Stimulated activated CD4-positive, alpha-beta T cell treated with anti-CD3 and anti-CD28 coated beads, Interleukin-12 subunit alpha, Interleukin-12 subunit beta, amount 100 ng/mL, for 48 hours (primary cell): ENCODE measurements around the gene SPDYE17.
"Not testable (repeated sequence)": the region's sequence is repeated elsewhere in the genome, so short reads cannot be mapped to it uniquely, and the experiment has no call there.

Experiments
- DNase-seq, 3 donors: peaks; one replicate each; pipeline ENCODE4 v3.0.0-alpha.2; 2020; ENCODE audit warnings: low read depth in 2 of 3, low spot score in 1 of 3

SPDYE17 gene

DNA sequence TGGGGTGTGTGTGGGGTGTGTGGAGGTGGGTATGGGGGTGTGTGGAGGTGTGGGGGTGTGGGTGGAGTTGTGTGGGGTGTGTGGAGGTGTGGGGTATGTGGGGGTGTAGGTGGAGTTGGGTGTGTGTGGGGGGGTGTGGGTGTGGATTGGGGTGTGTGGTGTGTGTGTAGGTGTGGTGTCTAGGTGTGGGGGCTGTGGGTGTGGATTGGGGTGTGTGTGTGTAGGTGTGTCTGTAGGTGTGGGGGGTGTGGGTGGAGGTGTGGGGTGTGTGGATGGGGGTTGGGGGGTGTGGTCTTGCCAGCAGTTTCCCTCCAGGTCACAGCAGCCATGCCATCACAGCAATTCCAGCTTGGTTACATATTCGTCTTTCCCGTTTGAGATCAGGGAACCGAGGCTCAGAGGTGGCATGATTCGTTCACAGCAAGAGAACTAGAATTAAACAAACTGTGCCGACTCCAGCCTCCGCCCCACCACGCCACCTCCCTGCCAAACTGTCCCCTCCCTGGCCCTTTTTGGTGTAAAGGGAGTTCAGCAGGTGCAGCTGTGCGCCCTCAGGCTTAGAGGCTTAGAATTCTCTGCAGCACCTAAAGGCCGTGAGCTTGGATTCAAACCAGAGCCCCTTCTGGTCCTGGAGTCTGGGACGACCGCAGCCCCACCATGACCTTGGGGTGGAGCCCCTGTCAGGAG lies 33.3 kb downstream of the SPDYE17 start:
- DNase-seq: not testable (repeated sequence)

DNA sequence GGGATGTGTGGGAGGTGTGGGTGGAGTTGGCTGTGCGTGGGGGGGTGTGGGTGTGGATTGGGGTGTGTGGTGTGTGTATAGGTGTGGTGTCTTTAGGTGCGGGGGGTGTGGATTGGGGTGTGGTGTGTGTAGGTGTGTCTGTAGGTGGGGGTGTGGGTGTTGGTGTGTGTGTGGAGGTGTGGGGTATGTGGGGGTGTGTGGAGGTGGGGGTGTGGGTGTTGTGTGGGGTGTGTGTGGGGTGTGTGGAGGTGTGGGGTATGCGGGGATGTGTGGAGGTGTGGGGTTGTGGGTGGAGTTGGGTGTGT lies 33.9 kb downstream of the SPDYE17 start:
- no peak for DNase-seq

DNA sequence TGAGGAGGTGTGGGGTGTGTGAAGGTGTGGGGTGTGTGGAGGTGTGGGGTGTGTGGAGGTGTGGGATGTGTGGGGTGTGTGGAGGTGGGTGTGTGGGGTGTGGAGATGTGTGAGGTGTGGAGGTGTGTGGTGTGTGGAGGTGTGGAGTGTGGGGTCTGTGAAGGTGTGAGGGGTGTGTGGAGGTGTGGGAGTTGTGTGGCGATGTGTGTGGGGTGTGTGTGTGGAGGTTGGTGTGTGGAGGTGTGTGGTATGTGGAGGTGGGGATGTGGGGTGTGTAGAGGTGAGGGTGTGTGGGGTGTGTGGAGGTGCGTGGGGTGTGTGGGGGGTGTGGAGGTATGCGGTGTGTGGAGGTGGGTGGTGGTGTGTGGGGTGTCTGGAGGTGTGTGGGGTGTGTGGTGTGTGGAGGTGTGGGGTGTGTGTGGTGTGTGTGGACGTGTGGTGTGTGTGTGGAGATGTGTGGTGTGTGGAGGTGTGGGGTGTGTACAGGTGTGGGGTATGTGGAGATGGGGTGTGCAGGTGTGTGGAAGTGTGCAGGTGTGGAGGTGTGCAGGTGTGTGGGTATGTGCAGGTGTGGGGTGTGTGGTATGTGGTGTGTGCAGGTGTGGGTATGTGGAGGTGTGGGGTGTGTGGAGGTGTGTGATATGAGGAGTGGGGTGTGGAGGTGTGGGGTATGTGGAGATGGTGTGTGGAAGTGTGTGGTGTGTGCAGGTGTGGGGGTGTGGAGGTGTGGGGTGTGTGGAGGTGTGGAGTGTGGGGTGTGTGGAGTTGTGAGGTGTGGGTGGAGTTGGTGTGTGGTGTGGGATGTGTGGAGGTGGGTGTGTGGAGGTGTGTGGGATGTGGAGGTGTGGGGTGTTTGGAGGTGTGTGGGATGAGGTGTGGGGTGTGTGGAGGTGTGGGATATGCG lies 34.5 kb downstream of the SPDYE17 start:
- no peak for DNase-seq

DNA sequence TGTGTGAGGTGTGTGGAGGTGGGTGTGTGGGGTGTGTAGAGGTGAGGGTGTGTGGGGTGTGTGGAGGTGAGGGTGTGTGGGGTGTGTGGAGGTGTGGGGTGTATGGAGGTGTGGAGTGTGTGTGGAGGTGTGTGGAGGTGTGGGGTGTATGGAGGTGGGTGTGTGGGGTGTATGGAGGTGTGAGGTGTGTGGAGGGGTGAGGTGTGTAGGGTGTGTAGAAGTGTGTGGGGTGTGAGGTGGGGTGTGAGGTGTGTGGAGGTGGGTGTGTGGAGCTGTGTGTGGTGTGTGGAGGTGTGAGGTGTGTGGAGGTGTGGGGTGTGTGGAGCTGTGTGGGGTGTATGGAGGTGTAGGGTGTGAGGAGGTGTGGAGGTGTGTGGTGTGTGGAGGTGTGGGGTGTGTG lies 35.2 kb downstream of the SPDYE17 start:
- DNase-seq: not testable (repeated sequence)

DNA sequence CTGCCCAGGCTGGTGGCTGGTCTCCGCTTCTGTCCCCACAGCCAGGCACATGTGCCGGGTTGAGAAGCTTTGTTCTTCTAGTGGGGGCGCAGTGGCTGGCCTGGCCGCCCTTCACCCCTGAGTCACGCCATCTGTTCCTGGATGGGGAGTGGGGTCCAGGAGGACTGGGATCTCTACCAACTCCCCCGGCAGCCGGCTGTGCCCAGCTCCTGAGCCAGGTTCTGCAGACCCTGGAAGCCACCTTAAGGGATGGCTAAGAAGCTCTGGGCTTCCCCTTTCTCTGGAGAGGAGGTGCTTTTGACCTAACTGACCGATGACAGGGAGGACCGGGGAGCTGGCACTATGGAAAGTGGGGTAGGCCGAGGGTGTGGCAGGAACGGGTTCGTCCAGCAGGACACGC lies 37.9 kb downstream of the SPDYE17 start:
- not testable (repeated sequence) for DNase-seq

DNA sequence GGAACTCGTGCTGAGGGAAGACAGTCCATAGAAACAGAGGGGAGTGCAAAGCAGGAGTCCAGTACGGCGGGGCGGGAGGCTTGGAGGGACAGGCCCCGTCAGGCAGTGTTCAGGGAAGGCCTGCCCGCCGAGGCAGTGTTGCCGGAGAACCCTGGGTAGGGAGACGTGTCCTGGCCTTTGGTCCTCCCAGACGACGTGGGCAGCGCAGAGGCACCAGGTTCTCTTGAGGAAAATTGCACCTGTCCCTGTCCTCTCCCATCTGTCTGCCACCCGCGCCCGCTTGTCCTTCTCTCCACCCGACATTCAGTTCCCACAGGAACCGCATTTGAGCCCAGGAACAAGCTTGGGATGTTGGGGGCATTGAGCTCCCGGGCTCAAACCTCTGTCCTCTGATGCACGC lies 38.3 kb downstream of the SPDYE17 start:
- DNase-seq: not testable (repeated sequence)

DNA sequence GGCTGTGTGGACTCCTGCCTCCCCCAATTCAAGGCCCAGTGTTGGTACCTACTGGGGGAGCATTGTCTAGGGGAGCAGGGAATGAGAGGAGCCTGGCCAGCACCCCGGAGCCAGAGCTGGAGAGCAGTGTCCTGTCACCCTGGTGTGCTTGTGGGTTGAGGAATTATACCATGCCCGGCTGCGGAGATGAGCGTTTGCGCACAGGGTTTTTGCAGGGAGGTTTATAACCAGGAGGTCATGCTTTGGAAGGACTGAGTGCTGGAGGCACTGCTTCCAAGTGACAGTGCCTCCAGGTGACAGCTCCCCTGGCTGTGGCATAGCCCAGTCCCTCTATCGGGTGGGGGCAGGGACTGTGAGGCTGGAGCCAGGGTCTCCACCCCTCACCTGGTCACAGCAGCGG lies 39.3 kb downstream of the SPDYE17 start:
- not testable (repeated sequence) for DNase-seq

DNA sequence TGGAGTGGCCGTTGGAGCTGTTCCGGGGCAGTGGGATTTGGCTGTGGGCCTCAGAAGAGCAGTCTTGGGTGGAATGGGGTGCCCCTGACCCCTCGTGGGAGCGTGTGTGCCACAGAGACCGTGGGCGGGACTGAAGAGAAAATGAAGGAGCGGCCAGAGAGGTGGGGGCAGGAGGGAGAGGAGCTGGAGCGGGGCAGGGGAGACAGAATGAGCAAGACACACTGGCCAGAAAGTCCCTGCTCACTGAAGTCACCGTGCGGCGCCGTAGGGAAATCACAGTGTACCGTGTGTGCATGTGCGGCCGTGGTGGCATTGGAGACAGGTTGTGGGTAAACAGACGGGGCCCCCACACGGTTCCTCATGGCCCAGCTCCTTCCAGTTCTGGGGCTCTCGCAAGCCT lies 40.0 kb downstream of the SPDYE17 start:
- DNase-seq: not testable (repeated sequence)

DNA sequence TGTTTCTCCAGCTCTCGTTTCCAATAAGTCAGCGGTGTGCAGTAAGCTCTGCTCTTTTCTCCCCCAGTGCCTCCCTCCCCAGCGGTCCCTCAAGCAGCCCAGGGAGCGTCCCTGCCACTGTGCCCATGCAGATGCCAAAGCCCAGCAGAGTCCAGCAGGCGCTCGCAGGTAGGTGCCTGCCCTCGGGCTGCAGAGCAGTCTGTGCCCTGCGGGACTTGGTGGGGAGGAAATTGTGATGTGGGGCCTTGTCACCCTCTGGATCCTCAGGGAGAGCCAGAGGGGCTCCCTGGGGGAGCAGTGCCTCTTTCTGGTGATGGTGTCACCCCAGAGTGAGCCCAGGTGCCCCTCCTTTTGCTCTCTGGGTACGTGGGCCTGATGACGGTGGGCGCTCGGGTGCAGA lies 42.0 kb downstream of the SPDYE17 start:
- DNase-seq: not testable (repeated sequence)

DNA sequence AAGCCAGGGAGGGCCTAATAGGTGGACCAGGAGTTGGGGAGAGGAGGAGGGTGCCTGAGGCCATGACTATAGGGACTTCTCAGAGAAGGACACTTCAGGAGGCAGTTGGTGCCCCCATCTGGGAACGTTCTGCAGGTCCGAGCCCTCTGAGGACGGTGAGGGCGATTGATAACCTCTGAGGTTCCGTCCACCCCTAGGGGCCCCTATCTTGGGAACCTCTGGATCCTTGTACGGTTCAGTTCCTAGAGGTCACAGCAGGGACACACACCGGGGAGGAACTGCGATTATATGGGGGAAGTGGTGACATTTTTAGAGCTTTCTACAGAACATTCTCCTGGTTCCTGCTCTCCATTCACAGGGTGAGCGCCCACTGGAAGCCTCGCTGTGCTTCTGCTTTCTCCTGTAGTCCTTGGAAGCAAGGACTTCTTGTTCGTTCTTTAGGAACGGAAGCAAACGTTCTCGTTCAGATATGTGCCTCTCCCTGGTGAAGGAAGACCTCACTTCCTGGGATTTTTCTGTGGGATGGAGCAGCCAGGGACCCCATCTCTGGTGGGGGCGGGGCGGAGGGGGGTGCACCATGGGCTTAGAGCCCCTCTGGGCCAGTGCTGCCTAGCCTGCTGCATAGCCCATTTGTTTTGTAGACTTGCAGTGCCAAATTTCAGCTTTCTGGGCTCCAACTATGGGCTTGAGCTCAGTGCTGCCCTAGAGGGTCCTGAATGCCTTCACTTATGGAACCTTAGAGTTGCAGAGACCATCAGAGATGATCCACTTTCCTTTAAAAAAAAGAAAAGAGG lies 46.0 kb downstream of the SPDYE17 start:
- not testable (repeated sequence) for DNase-seq

DNA sequence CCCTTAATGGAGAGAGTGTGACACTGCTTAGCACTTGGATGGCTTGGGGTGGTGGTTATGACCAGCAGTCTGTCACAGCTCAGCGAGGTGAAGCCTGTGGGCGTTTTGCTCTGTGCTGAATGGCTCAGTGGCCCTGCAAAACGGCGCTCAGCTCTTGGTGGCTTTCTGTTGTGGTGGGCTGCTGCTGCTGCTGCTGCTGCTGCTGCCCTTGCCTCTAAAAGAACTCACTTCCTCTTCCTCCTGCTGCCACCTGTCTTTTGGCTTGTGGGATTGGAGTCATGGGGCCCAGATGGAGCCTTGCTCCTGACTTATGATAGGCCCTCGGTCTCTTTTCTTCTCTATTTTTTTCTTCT lies 47.4 kb downstream of the SPDYE17 start:
- DNase-seq: not testable (repeated sequence)

DNA sequence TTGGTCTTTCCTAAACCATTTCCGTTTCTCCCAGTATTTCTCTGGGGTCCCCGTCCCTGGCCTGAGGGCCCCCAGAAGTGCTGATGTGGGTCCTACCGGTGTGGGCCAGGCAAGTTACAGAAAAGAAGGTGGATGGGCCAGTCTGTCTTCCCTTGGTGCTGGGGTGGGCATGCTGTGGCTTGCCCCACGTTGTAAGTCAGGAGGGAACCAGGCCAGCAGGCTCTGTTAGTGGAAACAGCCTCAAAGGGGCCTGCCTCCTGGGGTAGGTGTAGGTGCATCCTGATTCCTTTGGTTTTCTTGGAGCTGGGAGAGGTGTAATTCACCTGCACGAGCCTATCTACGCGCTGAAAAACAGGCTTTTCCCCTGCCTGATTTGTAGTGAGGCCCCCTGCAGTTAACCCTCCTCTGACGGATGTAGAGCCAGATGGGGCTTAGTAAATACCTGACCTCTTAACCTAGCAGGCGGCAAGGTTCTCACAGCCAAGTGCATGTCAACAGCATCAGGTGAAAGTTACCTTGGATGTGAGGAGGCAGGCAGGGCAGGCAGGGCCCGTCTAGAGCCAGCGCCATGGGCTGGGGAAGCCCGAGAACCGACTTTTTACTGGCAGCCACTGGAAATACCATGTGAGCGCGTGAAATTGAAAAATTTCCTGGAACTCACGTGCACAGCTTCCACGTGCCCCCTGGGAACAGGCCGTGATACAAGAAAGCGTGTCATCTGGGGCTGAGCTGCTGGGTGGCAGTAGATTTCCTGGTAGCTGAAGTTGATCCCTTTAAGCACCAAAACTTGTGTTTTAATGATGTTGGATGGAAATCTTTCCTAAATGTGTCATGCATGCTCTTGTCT lies 48.0 kb downstream of the SPDYE17 start:
- DNase-seq: not testable (repeated sequence)

DNA sequence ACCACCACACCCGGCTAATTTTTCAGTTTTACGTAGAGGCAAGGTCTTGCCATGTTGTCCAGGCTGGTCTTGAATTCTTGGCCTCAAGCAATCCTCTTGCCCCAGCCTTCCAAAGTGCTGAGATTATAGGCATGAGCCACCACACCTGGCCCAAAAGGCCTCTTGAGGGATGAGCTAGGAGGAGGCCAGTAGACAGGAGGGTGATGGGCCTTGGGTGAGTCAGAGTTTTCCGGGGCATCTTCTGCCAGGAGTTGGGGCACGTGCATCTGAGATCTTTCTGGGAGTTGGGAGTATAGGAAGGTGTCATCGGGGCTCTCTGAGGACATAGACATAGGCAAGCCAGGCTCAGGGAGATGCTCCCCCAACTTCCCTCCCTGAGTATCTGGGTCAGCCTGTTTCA lies 48.8 kb downstream of the SPDYE17 start:
- not testable (repeated sequence) for DNase-seq

DNA sequence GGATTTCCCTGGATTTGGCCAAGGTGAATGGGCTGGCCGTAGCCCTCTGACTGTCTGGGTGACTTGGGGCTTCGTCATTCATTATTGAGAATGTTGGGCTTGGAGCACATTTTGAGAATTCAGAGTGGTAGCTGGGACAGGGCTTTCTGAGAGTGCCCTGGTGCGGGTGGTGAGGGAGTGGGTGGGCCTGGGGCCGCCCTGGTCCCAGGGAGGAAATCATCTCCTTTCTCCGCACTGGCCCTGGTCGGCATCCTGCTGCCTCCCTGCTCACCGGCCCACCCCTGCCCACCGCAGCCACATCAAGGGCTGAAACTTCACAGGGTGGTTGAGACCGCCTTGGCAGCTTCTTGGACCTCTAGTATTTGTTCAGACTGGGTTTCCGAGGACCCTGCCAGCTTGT lies 49.7 kb downstream of the SPDYE17 start:
- DNase-seq: not testable (repeated sequence)

DNA sequence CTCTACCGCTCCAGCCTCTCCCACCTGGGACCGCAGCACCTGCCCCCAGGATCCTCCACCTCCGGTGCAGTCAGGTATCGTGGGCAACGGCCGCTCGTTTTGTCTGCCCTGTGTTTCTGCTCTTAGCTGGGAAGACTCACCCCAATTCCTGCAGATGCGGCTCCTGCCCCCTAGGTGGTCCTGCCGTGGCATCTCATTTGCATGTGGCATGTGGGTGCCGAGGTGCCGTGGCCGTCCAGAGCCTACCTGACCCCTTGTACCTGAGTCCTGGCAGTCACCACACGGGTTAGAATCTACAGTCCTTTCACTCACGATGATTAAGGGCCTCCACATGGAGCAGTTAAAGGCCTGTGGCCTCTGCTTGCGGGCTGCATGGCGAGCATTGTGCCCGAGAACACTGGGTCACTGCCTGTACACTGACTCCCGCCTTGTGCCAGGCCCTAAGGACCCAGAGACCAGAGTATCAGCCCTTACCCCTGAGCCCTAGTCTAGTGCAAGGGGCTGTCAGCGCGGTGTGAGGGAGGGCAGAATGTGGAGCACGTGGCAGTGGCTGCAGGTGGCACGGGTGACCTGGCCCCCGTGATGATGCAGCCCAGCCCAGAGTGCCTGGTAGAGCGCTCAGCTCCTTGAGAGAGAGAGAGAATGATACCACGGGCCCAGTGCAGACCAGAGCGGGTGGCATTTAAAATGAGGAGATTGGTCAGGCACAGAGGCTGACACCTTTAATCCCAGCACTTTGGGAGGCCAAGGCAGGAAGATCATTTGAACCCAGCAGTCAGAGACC lies 50.8 kb downstream of the SPDYE17 start:
- not testable (repeated sequence) for DNase-seq

DNA sequence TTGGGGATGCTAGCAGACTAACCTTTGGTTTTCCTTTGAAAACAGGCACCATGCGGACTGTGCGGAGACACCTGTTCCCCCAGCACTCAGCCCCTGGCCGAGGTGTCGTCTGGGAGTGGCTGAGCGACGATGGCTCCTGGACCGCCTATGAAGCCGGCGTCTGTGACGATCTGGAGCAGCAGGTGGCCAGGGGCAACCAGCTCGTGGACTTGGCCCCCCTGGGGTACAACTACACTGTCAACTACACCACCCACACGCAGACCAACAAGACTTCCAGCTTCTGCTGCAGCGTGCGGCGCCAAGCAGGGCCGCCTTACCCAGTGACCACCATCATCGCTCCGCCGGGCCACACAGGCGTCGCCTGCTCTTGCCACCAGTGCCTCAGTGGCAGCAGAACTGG lies 51.6 kb downstream of the SPDYE17 start:
- DNase-seq: not testable (repeated sequence)

DNA sequence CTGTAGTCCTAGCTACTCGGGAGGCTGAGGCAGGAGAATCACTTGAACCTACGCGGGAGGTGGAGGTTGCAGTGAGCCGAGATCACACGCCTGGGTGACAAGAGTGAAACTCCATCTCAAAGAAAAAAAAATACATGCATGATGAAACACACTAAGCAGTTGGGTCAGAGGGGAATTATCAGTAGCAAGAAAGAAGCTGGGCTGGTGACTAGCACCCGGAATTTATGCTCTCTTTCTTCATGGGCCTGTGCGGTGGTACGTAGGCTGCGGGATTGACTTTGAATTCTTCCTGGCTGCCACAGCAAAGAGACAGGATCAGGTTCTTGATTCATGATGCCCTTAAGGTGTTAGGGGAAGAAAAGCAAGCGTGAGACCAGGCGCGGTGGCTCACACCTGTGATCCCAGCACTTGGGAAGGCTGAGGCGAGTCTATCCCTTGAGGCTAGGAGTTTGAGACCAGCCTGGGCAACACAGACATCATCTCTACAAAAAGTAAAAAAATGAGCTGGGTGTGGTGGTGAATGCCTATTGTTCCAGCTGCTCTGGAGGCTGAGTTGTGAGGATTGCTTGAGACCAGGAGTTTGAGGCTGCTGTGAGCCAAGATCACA lies 54.3 kb downstream of the SPDYE17 start:
- not testable (repeated sequence) for DNase-seq

DNA sequence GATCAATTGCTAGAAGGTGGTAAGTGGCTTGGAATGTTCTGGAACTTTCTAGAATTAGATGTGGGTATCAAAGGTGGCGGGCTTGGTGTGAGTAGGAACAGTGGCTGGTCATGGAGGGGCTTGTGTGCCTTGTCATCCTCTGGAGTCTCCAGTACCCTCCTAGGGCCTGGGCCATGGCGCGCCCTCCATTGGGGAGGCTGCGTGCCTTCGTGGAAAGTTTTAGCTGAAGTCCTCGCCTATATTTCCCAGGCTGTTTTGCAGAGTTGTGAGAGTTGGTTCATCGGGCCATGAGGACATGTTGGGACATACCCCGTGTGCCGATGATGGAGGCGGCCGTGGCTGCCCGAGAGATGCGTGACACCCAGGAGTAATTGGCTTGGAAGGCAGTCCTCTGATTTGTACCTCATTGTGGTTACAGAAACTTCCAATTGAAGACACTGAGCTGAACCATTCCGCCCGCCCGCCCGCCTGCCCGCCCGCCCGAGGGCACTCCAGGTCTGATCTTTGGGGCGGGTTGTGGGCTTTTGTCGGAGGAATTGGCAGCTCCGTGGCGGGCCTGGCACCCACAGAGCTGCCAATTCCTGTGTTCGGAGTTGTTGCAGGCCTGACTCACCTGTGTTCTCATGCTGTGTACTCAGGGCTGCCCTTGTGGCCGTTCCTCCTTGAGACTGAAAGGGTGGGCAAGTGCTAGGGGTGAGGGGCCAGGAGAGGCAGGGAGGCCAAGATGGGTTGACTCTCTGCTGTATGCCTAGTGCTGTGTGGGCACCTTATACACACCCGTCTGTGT lies 57.2 kb downstream of the SPDYE17 start:
- DNase-seq: not testable (repeated sequence)

DNA sequence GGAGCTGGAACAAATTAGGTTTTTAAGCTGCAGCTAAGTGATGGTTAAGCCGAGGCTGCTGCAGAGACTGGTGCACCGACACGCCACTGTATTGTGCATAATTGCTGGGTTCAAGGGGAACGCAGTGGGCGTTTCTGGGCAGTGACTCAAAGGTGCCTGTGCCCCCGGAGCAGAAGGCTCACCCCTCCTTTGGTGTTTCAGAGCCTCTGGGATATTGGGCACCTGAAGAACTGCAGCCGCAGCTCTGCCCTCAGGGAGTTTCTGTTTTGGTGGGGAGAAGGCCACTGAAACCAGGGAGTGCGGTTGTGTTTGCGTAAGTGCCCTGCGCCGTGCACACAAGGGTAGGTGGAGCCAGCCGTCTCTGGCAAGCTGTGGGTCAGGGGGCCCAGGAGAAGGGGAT lies 57.8 kb downstream of the SPDYE17 start:
- DNase-seq: not testable (repeated sequence)
